Right lobe of liver (tissue), 6 donors: ENCODE measurements around the gene ADAMTS4. TPM values are rescaled to one million over a fixed set of nuclear protein-coding genes. Genes with fewer than 3 reads are reported as not detected.

Experiments used
- ATAC-seq, 4 donors: fragments of 200-7000 bp; cut with Tn5 transposase; one replicate each; pipeline ENCODE4 v1.9.1; 2020; ENCODE audit warnings: mild to moderate bottlenecking in 4 of 4, moderate library complexity in 4 of 4
- DNase-seq, 3 donors: peaks; one replicate each; pipeline ENCODE4 v3.0.0-alpha.2; 2020
- H3K27ac ChIP-seq, 3 donors: fragments of 200-600 bp; one replicate each; pipeline ENCODE4 v1.8.0; 2022
- H3K27me3 ChIP-seq, 2 donors: fragments of 200-600 bp; one replicate each; pipeline ENCODE4 v1.8.0; 2022
- H3K36me3 ChIP-seq, 4 donors: fragments of 200-600 bp; sonication (generic) in 1 of 4; one replicate each; pipeline versions ENCODE4 v1.5.1 to v1.8.0; 2017 to 2022; ENCODE audit warnings: control low read depth in 1 of 4
- H3K4me1 ChIP-seq, 4 donors: fragments of 200-600 bp; sonication (generic) in 1 of 4; one replicate each; pipeline versions ENCODE4 v1.5.1 to v1.8.0; 2017 to 2022; ENCODE audit warnings: control low read depth in 1 of 4
- H3K4me3 ChIP-seq, 3 donors: fragments of 200-600 bp; one replicate each; pipeline ENCODE4 v1.8.0; 2022
- H3K9me3 ChIP-seq, 4 donors: fragments of 200-600 bp; sonication (generic) in 1 of 4; one replicate each; pipeline versions ENCODE4 v1.5.1 to v1.8.0; 2017 to 2022; ENCODE audit warnings: control low read depth in 1 of 4
- CTCF ChIP-seq, 4 donors: fragments of 200-600 bp in 3 of 4; fragments of 450-650 bp in 1 of 4; IDR thresholded peaks; one replicate each; pipeline versions ENCODE4 v1.5.1 to v1.8.0; 2016 to 2022; ENCODE audit warnings: antibody characterized with exemption in 4 of 4, mild to moderate bottlenecking in 2 of 4
- POLR2A ChIP-seq: fragments of 450-650 bp; IDR thresholded peaks from one replicate; pipeline ENCODE4 v1.6.1; 2017; ENCODE audit warnings: antibody characterized with exemption, mild to moderate bottlenecking
- WGBS: methylation state at CpG from one replicate; pipeline ENCODE4 v1.1.6; 2018; ENCODE audit warnings: low coverage, low lambda C conversion rate; ENCODE audit not compliant: insufficient coverage; ENCODE audit errors: missing lambda C conversion rate; 5-methylcytosine and 5-hydroxymethylcytosine counted together
- intact Hi-C, 2 donors: fragments of 100-400 bp; cut with DNase I; formaldehyde crosslinking; loops; one replicate each; pipeline versions ENCODE4 v1.11.2 to v1.14.1; 2022
- long read RNA-seq: library from polyadenylated mRNA; unstranded; transcript quantifications from one replicate; pipeline ENCODE4 v2.0.0, GENCODE V29; 2019
- total RNA-seq, 6 experiments: library from RNA; depleted of rRNA in 2 of 6; stranded (reverse); fragments of >200 nt in 2 of 6; fragmentation: NEBNext Ultra II Directional in 3 of 6; extraction: Animal tissue kit (Norgen Biotek cat#: 25700) in 3 of 6; gene quantifications; one replicate each; pipeline versions ENCODE4 v1.1.0 to v1.2.4, GENCODE V29; 2016 to 2023
- donor health status: DM: no; HTN: yes; CAD: no.
- donor health status: DM: no; HTN: no; CAD: no.
- donor health status: DM: no; HTN: no; CAD: no.
- donor health status: DM: no; HTN: yes; CAD: no.
- donor health status: DM: no; HTN: yes; CAD: no.

ADAMTS4 gene
- 10 to 100 TPM in 1 of 6 experiments, 1 to 10 TPM in 3, under 1 TPM in 2; 0.29 to 11.0 (median 2.1) TPM for total RNA-seq
- long read RNA-seq, partial matches to known transcripts: 1 of 1 reads
- long read RNA-seq, other reads (novel, unspliced or antisense): 0 of 1 reads

GRCh38 chr1:161198897-161199431 lies at the start of gene ADAMTS4:
TSS of gene ADAMTS4 (minus strand) at chr1:161199054. CDS start at chr1:161198627, 427 bp downstream.
- Histone ChIP-seq H3K4me3 (peak within 1 kb of the TSS; percentile 19 to 38 (median 23)), H3K9me3 (no peaks in the 10 kb centered on the region), H3K27me3 (no peaks in the 10 kb centered on the region), H3K36me3 (peaks cover 0 to 6% (median under 1%) of the 10 kb centered on the region in 4 donors), H3K27ac (peak within 1 kb of the TSS; percentile 55 to 95 (median 92)), H3K4me1 (peaks cover 0 to 28% (median 11%) of the 10 kb centered on the region in 4 donors)
- WGBS: 59% methylated on average over 5 of the region's 11 CpGs
- intact Hi-C loops: loop anchor here (10.0 kb wide), 2 partner anchors 176 to 186 kb away; no protein-coding TSS in a partner anchor
- TF ChIP-seq POLR2A: peak; percentile 73
- no peak for TF ChIP-seq CTCF (IDR thresholded peaks at IDR 0.05)
- DNase-seq (peak in 1 of 3 donors; percentile 49), ATAC-seq (peak in 1 of 4 donors; percentile 3)

GRCh38 chr1:161244888-161245287 lies 46.0 kb upstream of the ADAMTS4 start:
- ATAC-seq: peak; percentile 98 to 99 (median 98)
- Histone ChIP-seq H3K36me3 (no peaks in the 10 kb centered on the region), H3K27me3 (no peaks in the 10 kb centered on the region), H3K9me3 (no peaks in the 10 kb centered on the region), H3K4me3 (no peak overlapping the region), H3K27ac (peak overlapping the region; percentile 44 to 76 (median 73)), H3K4me1 (peaks cover 0 to 12% (median 2%) of the 10 kb centered on the region in 4 donors)
- peak in 1 of 3 donors; percentile 78 for DNase-seq
- WGBS: 29% methylated on average over 4 of the region's 4 CpGs
- intact Hi-C loops: no loop called here
- TF ChIP-seq POLR2A (no peak), CTCF (IDR thresholded peaks at IDR 0.05) (no peak)

- no peak overlapping the region for H3K4me3 ChIP-seq
- no peak for TF ChIP-seq CTCF (IDR thresholded peaks at IDR 0.05)
- no peak for TF ChIP-seq POLR2A
- H3K9me3 ChIP-seq: no peaks in the 10 kb centered on the region
- DNase-seq: no peak
- intact Hi-C loops: no loop called here
- no peak for ATAC-seq
- peaks cover 0 to 19% (median 2%) of the 10 kb centered on the region in 4 donors for H3K4me1 ChIP-seq
- WGBS: 63% methylated on average over 2 of the region's 2 CpGs
- H3K27ac ChIP-seq: no peak overlapping the region
- H3K27me3 ChIP-seq: no peaks in the 10 kb centered on the region
- H3K36me3 ChIP-seq: no peaks in the 10 kb centered on the region
Measured at GRCh38 chr1:161242313-161242712, 43.5 kb upstream of the ADAMTS4 start.

GRCh38 chr1:161241682-161242081 lies 42.8 kb upstream of the ADAMTS4 start:
- DNase-seq: no peak
- intact Hi-C loops: no loop called here
- Histone ChIP-seq H3K4me1 (peaks cover 0 to 19% (median 2%) of the 10 kb centered on the region in 4 donors), H3K9me3 (no peaks in the 10 kb centered on the region), H3K27me3 (no peaks in the 10 kb centered on the region), H3K4me3 (no peak overlapping the region), H3K36me3 (no peaks in the 10 kb centered on the region), H3K27ac (no peak overlapping the region)
- WGBS: 83% methylated on average over 3 of the region's 3 CpGs
- ATAC-seq: no peak
- no peak for TF ChIP-seq CTCF (IDR thresholded peaks at IDR 0.05)
- TF ChIP-seq POLR2A: no peak
